ENCODE data around the gene ZNF454.

Gene ZNF454

GRCh38 chr5:178940569-178941360, at the start of gene ZNF454:
Gene ZNF454, plus strand, starts transcription at chr5:178941198. Its CDS starts 1,594 bp downstream, at chr5:178942792.
- peak; percentile 96 for DNase-seq

DNA sequence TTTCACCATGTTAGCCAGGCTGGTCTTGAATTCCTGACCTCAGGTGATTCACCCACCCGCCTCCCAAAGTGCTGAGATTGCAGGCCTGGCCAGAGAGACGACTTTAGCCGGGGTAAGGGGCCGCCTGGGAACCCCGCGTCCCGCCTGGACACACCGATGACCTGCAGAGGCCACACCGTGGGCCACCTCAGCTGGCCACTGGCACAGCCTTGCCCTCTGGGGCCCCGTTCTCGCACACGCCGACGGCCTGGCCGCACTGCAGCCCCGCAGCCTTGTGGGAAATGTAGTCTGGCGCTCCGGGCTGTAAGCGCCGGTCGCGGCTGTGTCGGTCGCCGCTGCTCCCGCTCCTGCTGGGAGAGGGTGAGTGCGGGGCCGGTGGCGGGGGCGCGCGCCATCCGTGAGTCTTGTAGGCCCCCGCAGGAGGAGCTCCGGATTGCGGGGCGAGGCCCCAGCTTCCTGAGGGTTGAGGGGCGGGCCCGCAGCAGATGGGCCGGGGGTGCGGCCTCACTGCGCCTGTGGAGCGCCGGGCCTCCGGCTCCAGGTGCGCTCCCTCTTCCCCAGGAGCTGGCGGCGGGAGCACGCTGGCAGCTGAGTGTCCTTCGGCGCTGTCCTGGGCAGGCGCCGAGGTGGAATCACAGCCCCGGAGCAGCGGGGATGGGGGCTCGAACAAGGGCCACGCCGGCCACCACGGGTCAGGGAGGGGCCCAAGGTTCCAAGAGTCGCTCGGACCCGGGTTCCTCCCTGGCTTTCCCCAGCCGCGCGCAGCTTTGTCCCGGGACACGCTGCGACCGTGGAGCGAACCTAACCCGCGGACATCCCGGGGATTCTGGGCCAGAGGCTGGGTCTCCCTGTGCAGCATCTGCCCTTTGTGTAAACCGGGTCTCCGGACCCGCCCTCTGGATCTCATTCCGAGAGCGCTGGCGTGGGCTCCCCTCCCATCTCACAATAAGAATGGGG, 45.1 kb upstream of the ZNF454 start, which contains the start of gene ZFP2:
ZFP2 (plus strand) TSS at position 299 of the 957 bp plus-strand sequence. CDS start 35,401 bp downstream, outside the sequence.
- peak; percentile 80 for DNase-seq

- DNase-seq = no peak
Observed at GRCh38 chr5:178899289-178899688, 41.7 kb upstream of the ZNF454 start.

DNA sequence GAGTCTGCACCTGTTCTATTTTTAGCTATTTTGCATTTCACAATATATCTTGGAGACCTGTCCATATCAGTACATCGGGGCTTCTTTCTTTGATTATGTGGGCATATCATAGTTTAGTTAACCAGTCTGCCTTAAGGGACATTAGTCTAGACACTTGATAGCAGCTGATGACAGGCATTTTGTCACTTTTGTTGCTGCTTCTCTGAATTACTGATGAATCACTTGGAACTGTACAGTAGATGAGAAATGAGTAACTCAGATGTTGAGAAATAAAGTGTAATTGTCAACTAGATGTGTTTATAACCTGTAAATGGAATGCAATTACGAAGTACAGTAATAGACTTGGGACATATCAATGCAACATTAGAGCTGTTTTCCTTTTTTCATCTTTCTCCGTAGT, 38.1 kb upstream of the ZNF454 start:
- DNase-seq = no peak

DNA sequence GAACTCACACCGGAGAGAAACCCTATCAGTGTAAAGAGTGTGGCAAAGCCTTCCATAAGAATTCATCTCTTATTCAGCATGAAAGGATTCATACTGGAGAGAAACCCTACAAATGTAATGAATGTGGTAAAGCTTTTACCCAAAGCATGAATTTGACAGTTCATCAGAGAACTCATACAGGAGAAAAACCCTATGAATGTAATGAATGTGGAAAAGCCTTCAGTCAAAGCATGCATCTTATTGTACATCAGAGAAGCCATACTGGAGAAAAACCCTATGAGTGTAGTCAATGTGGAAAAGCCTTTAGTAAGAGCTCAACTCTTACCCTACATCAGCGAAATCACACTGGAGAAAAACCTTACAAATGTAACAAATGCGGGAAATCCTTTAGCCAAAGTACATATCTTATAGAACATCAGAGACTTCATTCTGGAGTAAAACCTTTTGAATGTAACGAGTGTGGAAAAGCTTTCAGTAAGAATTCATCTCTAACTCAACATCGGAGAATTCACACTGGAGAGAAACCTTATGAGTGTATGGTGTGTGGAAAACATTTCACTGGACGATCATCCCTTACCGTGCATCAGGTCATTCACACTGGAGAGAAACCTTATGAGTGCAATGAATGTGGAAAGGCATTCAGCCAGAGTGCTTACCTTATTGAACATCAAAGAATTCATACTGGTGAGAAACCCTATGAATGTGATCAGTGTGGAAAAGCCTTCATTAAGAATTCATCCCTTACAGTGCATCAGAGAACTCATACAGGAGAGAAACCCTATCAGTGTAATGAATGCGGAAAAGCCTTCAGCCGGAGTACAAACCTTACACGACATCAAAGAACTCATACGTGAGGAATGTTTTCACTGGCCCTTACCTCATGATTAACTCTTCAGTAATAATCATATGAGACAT, 8.9 kb upstream of the ZNF454 start:
- DNase-seq = no peak

GRCh38 chr5:178941361-178941760, 363 bp downstream of the ZNF454 start:
- no peak for DNase-seq

DNA sequence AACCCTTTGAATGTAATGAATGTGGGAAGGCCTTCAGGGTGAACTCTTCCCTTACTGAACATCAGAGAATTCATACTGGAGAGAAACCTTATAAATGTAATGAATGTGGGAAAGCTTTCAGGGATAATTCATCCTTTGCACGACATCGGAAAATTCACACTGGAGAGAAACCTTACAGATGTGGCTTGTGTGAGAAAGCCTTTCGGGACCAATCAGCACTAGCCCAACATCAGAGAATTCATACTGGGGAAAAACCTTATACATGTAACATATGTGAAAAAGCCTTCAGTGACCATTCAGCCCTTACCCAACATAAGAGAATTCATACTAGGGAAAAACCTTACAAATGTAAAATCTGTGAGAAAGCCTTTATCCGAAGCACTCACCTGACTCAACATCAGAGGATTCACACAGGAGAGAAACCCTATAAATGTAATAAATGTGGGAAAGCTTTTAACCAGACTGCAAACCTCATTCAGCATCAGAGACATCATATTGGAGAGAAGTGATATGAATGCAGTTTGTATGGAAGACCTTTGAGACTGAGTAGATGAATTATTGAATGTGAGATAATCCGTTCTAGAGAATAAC, 24.6 kb downstream of the ZNF454 start:
- DNase-seq = no peak

GRCh38 chr5:178981381-178981780, 40.4 kb downstream of the ZNF454 start:
- DNase-seq = no peak

DNA sequence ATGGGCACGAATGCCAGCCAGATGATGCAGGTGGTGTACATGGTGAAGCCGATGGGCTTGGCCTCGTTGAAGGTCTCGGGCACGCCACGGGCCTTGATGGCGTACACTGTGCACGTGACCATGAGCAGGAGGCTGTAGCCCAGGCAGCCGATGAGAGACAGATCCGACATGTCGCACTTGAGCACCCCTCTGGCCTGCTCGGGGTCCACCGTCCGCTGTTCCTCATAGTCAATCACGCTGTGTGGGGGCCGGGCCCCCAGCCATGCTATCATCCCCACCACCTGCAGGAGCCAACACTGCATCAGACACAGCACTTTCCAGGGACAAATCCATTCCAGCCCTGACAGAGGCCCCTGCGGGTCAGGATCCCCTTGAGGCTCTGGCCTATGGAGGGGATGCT, 41.9 kb downstream of the ZNF454 start:
- DNase-seq = no peak

DNA sequence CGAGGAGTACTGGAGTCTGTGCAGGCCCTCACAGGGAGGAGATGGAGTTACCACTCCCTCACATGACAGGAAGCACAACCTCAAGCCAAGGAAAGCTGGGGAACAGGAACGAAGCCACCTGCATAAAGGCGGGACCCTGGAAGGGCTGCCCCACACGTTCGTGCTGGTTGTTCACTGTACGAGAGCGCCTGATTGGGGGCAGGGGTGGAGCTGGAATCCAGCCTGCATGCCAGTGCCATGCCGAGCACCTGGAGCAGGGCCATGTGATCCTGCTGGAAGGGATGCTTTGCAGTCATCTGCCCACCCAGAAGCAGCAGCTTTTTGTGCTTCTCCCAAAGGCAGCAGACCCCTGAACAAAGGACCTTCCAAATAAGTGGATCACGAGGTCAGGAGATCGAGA, 42.7 kb downstream of the ZNF454 start:
- no peak for DNase-seq

GRCh38 chr5:178984145-178985072, 43.4 kb downstream of the ZNF454 start:
- no peak for DNase-seq

DNA sequence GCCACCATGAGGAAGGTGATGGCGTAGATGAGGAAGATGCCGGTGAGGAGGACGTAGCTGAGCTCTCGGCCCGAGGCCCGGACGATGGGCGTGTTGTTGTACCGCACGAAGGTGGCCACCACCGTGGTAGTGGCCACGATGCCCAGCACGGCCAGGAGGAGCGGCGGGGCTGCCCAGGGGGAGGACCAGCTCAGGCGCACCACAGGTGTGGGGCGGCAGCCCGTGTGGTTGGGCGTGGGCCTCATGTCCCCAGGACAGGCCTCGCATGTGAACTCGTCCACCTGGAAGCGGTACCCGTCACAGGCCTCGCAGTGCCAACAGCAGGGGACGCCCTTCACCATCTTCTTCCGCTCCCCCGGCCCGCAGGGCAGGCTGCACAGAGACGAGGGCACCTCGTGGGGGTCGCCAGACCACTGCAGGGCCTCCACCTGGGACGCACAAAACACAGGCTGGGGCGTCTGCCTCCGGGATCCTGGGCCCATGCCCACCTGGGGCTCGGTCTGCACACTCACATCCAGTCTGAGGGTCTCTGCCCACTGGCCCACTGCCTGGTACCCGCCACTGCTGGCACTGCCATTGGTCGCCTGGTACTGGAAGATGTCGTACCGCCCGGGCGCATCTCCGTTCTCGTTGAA, 45.4 kb downstream of the ZNF454 start:
- DNase-seq = no peak

DNA sequence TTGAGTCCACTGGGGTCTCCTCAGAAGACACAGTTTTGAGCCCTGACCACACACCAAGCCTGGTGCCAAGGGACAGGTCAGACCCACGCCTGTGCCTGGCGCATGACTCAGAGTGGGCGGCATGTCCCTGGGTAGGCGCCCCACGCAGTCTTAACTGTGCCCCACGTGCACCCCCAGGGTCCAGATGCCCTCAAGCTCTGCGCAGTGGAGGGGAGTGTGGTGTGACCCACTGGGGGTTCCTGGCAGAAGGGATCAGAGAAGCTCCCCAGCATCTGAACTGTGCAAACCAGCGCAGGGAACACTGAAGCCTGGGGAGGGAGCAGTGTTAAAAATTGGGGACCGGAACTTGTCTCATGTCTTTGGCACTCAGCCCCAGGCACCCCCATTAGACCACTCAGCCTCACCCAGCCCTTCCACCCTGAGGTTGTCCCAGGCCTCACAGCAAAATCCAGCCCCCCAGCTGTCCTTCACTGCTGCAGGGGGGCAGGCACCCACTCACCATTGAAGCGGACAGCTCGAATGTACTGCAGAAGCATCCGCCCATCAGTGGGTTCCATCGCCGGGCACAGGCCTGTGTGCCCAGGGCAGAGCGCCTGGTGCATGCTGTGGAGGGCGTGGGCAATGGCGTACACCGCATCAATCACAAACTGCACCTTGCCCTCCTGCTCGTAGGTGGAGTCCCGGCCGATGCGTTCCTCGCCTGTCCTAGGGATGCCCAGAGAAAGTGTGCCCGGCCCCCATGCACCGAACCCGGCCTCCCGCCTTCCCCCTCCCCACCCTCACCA, 47.6 kb downstream of the ZNF454 start:
- no peak for DNase-seq

GRCh38 chr5:178989311-178989710, 48.3 kb downstream of the ZNF454 start:
- no peak for DNase-seq

- DNase-seq = no peak
Observed at GRCh38 chr5:178990491-178990890, 49.5 kb downstream of the ZNF454 start.

GRCh38 chr5:178991190-178992145, 50.5 kb downstream of the ZNF454 start:
- DNase-seq = no peak

- no peak for DNase-seq
Observed at GRCh38 chr5:178992291-178992895, 51.4 kb downstream of the ZNF454 start.

GRCh38 chr5:178993236-178993765, 52.3 kb downstream of the ZNF454 start:
- DNase-seq = no peak

Measured in right forelimb (tissue), 1 donor.